GM12892 (cell line): ENCODE results near the gene PLXNB3.

Experiments
- POLR2A ChIP-seq: IDR thresholded peaks from 2 replicates; pipeline ENCODE4 v1.6.1; 2011; ENCODE audit warnings: low read depth, low read length, control low read depth
- POLR2AphosphoS5 ChIP-seq: IDR thresholded peaks from 2 replicates; pipeline ENCODE4 v1.6.1; 2011; ENCODE audit warnings: low read depth, low read length, control low read depth
- TAF1 ChIP-seq: IDR thresholded peaks from 2 replicates; pipeline ENCODE4 v1.6.1; 2011; ENCODE audit warnings: low read depth, mild to moderate bottlenecking, control low read depth, low read length, borderline replicate concordance

DNA sequence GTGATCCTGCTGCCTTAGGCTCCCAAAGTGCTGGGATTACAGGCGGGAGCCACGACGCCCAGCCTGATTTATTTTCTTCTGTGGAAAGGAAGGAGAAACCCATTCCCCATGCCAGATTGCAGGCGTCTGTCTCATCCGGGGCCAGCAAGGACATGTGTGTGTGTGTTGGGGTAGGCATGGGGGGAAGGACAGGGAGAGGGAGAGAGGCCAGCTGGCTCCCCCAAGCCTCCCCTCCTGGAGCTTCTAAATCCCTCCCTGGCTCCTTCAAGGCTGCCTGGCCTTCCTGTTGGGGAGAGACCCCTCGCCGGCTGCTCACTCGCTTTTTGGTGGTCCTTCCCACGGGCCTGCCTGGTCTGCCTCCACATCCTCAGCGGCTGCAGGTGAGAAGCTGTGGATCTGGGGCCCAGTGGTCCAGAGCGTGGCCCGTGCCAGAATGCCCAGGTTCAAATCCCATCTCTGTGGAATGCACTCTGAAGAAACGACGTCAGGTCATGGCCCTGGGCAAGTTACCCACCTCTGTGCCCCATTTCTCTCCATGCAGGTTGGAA lies 1.3 kb upstream of the PLXNB3 start:
- TF ChIP-seq TAF1 (no peak), POLR2A (no peak), POLR2AphosphoS5 (no peak)
